A673 (cell line): ENCODE measurements around the gene USP3.

Source experiments
- CTCF ChIP-seq: fragments of 300-800, 200-600 bp; sonication (generic); conservative IDR thresholded peaks from 2 replicates; pipeline ENCODE4 v1.5.1; 2017; ENCODE audit warnings: low read depth, mild to moderate bottlenecking, antibody characterized with exemption, low read length, moderate library complexity, mixed read lengths
- EZH2 ChIP-seq: fragments of 200-600 bp; sonication (generic); IDR thresholded peaks from 2 replicates; pipeline ENCODE4 v1.6.1; 2017; ENCODE audit warnings: borderline replicate concordance, low read depth, mild to moderate bottlenecking, mixed read lengths, antibody characterized with exemption, low read length; ENCODE audit not compliant: poor library complexity, severe bottlenecking

GRCh38 chr15:63554337-63554927, 50.0 kb downstream of the USP3 start:
- TF ChIP-seq CTCF (no peak), EZH2 (no peak)
